Measurements from ENCODE around the gene KNDC1.

DNA sequence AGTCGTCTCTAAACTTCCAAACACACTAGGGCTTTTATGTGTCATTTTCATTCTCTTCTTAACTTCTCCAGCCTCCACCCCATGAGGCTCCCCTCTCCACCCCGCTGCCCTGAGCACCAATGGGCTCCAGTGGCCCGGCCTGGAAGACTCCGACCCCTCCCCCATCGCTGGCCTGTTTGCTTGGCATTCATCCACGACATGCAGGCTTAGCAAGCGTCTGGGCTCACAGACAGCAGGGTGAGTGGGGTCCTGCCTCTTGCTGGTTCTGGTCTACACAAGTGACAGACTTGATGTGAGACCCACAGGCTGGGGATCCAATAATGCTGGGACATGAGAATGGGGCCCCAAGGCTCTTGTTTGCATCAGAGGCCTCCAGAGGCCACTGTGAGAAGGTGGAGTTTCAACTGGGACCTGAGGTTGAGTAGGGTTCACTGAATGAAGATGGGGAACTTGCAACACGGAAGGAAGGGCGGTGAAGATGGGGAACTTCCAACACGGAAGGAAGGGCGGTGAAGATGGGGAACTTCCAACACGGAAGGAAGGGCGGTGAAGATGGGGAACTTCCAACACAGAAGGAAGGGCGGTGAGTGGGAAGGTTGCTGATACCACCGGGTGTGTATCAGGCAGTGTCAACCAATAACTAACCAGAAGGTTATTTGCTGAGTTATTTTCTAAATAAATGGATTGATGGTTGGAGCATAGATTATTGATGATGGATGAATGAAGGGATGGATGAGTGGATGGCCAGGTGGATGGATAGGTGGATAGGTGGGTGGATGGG lies 14.0 kb downstream of the KNDC1 start:
- TF ChIP-seq, protein P1, sequence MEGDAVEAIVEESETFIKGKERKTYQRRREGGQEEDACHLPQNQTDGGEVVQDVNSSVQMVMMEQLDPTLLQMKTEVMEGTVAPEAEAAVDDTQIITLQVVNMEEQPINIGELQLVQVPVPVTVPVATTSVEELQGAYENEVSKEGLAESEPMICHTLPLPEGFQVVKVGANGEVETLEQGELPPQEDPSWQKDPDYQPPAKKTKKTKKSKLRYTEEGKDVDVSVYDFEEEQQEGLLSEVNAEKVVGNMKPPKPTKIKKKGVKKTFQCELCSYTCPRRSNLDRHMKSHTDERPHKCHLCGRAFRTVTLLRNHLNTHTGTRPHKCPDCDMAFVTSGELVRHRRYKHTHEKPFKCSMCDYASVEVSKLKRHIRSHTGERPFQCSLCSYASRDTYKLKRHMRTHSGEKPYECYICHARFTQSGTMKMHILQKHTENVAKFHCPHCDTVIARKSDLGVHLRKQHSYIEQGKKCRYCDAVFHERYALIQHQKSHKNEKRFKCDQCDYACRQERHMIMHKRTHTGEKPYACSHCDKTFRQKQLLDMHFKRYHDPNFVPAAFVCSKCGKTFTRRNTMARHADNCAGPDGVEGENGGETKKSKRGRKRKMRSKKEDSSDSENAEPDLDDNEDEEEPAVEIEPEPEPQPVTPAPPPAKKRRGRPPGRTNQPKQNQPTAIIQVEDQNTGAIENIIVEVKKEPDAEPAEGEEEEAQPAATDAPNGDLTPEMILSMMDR (IDR thresholded peaks at IDR 0.05; ENCODE audit: poor library complexity, severe bottlenecking) = no peak
- no peak for TF ChIP-seq EP300 (conservative IDR thresholded peaks at IDR 0.05; ENCODE audit: poor library complexity, severe bottlenecking)
- TF ChIP-seq EZH2 (IDR thresholded peaks at IDR 0.05; ENCODE audit: borderline replicate concordance, insufficient read depth, low read length, poor library complexity, severe bottlenecking) = no peak
- no peak for TF ChIP-seq TAF1 (IDR thresholded peaks at IDR 0.05; ENCODE audit: low read depth)
- no peak for TF ChIP-seq SMC3 (conservative IDR thresholded peaks at IDR 0.05; ENCODE audit: poor library complexity)
- no peak for TF ChIP-seq RAD21 (conservative IDR thresholded peaks at IDR 0.05)
